Central memory CD8-positive, alpha-beta T cell (primary cell): ENCODE data around the gene MAPK13.
"Not testable (repeated sequence)": the region's sequence is repeated elsewhere in the genome, so short reads cannot be mapped to it uniquely, and the experiment has no call there.

Experiments used
- ATAC-seq: fragments of 150-1000 bp; cut with Tn5 transposase; replicated peaks from 2 replicates; pipeline ENCODE4 v1.10.0; 2022; ENCODE audit warnings: mild to moderate bottlenecking, moderate FRiP score, moderate number of reproducible peaks; ENCODE audit not compliant: poor library complexity, severe bottlenecking; ENCODE audit errors: extremely low read depth
- DNase-seq, 2 donors: peaks; one replicate each; pipeline ENCODE4 v3.0.0; 2021; ENCODE audit warnings: low spot score in 2 of 2
- H3K27ac Mint-ChIP-seq: one replicate; pipeline ENCODE4 v1.8.0; 2022; ENCODE audit warnings: low read depth, mild to moderate bottlenecking, moderate library complexity, mixed read lengths
- H3K27me3 Mint-ChIP-seq: one replicate; pipeline ENCODE4 v1.8.0; 2022; ENCODE audit warnings: mixed read lengths
- H3K36me3 Mint-ChIP-seq: one replicate; pipeline ENCODE4 v1.8.0; 2022; ENCODE audit warnings: mild to moderate bottlenecking, moderate library complexity, mixed read lengths; ENCODE audit not compliant: insufficient read depth
- H3K4me1 Mint-ChIP-seq: one replicate; pipeline ENCODE4 v1.8.0; 2022; ENCODE audit warnings: mixed read lengths
- H3K4me3 Mint-ChIP-seq: one replicate; pipeline ENCODE4 v1.8.0; 2022; ENCODE audit warnings: mild to moderate bottlenecking, moderate library complexity, mixed read lengths
- H3K9me3 Mint-ChIP-seq: one replicate; pipeline ENCODE4 v1.8.0; 2022; ENCODE audit warnings: mixed read lengths

Gene MAPK13

DNA sequence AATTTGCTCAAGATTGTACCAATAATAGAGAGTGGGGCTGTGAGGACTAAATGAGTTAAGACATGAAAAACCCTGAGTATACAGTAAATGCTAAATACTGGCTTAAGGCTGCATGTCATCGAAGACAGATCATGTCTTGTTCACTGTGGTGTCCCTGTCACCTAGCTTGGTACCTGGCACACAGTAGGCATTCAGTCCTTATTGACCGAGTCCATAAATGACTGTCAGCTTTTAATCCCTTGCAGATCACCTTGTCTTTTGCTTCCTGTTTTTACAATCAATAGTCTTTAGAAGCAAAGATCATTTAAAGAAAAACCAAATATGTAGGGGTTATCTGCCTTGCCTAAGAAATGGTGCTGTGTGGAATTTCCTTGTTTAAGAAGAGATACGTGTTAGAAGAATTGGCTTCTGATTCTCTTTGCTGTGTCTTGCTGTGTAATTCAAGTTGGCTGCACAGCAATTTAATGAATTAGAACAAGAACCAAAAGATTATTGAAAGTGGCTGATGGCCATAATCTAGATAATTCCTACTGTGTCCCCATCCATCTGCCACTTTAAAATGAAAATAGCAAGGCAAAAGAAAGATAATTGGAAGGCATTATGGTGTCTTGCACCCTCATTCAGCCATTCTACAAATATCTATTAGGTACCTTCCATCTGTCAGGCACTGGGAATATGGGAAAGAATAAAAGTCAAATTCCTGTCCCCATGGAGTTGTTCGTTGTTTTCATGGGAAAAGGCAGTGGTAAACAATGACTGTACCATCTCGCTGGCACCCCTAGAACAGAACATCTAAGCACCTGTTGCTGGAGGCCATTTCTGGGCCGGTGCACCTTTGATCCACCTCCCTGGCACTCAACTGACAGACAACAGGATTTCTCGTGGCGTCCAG is 12.4 kb upstream of the MAPK13 start:
- peak overlapping the region; percentile 19 for H3K4me3 Mint-ChIP-seq
- DNase-seq (no peak), ATAC-seq (no peak)
- no peaks in the 10 kb centered on the region for H3K27me3 Mint-ChIP-seq
- no peaks in the 10 kb centered on the region for H3K9me3 Mint-ChIP-seq
- H3K36me3 Mint-ChIP-seq = peaks cover 13% of the 10 kb centered on the region
- peak overlapping the region; percentile 99 for H3K27ac Mint-ChIP-seq
- H3K4me1 Mint-ChIP-seq = peaks cover 84% of the 10 kb centered on the region

DNA sequence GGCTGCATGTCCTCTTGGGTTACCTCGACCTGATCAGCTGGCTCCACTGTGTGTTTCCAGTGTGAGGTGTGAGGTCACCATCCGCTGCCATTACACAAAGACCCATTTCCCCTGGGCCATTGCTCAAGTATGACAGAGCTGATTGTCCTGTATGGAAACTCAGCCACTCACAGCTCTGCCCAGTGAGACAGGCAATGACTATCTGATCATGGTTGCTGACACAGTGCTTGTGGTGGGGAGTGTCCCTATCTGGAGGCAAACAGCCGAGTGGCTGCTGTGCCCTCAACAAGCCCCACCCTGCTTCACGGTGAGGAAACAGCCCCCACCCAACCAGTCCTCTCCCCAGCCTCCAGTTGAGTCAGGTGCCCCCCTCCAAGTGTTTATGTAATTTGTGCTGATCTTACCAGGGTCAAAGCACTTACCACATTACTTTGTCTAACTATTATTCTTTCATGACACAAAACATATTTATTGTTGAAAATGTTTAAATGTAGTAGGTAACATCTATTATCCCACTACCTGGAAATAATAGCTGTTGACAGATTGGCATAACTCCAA is 11.7 kb upstream of the MAPK13 start:
- Mint-ChIP-seq H3K9me3 (no peaks in the 10 kb centered on the region), H3K4me3 (peak overlapping the region; percentile 19), H3K27me3 (no peaks in the 10 kb centered on the region), H3K36me3 (peaks cover 16% of the 10 kb centered on the region), H3K27ac (peak overlapping the region; percentile 99), H3K4me1 (peaks cover 89% of the 10 kb centered on the region)
- ATAC-seq (peak; percentile 70), DNase-seq (peak; percentile 45 to 68)

DNA sequence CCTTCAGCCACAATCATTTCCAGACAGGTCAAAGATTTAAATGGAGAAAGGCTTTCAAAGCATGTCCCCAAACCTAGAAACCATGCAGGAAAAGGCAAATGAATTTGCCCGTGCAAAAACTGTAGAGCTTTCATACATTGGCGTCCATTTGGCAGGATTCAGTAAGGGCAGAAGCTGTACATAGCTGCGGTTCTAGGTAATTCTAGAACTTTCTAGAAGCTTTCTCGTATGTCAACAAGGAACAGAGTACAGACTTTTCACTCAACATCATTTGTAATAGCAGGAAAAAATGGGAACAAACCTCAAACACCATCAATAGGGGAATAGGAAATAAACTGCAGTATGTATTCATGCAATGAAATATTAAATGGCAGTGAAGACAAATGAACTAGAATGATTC is 11.1 kb upstream of the MAPK13 start:
- Mint-ChIP-seq H3K9me3 (no peaks in the 10 kb centered on the region), H3K4me1 (peaks cover 89% of the 10 kb centered on the region), H3K27me3 (no peaks in the 10 kb centered on the region), H3K36me3 (peaks cover 22% of the 10 kb centered on the region), H3K4me3 (peak overlapping the region; percentile 19), H3K27ac (peak overlapping the region; percentile 99)
- ATAC-seq (no peak), DNase-seq (no peak)

GRCh38 chr6:36120018-36120417 is 10.3 kb upstream of the MAPK13 start:
- Mint-ChIP-seq H3K27ac (peak overlapping the region; percentile 99), H3K27me3 (no peaks in the 10 kb centered on the region), H3K4me3 (peak overlapping the region; percentile 95), H3K4me1 (peaks cover 92% of the 10 kb centered on the region), H3K9me3 (no peaks in the 10 kb centered on the region), H3K36me3 (peaks cover 22% of the 10 kb centered on the region)
- ATAC-seq (no peak), DNase-seq (no peak)

- H3K9me3 Mint-ChIP-seq = no peaks in the 10 kb centered on the region
- H3K36me3 Mint-ChIP-seq = peaks cover 22% of the 10 kb centered on the region
- H3K4me1 Mint-ChIP-seq = peaks cover 93% of the 10 kb centered on the region
- H3K27ac Mint-ChIP-seq = peak overlapping the region; percentile 99
- DNase-seq (peak; percentile 39 to 64), ATAC-seq (peak; percentile 73)
- no peaks in the 10 kb centered on the region for H3K27me3 Mint-ChIP-seq
- H3K4me3 Mint-ChIP-seq = peak overlapping the region; percentile 95
These were observed 9.8 kb upstream of the MAPK13 start for GRCh38 chr6:36120539-36120938.

GRCh38 chr6:36120979-36121786 is 9.1 kb upstream of the MAPK13 start:
- no peaks in the 10 kb centered on the region for H3K27me3 Mint-ChIP-seq
- ATAC-seq (peak; percentile 26), DNase-seq (no peak)
- peak overlapping the region; percentile 95 for H3K4me3 Mint-ChIP-seq
- peak overlapping the region; percentile 99 for H3K27ac Mint-ChIP-seq
- peaks cover 23% of the 10 kb centered on the region for H3K36me3 Mint-ChIP-seq
- H3K9me3 Mint-ChIP-seq = no peaks in the 10 kb centered on the region
- peaks cover 94% of the 10 kb centered on the region for H3K4me1 Mint-ChIP-seq

DNA sequence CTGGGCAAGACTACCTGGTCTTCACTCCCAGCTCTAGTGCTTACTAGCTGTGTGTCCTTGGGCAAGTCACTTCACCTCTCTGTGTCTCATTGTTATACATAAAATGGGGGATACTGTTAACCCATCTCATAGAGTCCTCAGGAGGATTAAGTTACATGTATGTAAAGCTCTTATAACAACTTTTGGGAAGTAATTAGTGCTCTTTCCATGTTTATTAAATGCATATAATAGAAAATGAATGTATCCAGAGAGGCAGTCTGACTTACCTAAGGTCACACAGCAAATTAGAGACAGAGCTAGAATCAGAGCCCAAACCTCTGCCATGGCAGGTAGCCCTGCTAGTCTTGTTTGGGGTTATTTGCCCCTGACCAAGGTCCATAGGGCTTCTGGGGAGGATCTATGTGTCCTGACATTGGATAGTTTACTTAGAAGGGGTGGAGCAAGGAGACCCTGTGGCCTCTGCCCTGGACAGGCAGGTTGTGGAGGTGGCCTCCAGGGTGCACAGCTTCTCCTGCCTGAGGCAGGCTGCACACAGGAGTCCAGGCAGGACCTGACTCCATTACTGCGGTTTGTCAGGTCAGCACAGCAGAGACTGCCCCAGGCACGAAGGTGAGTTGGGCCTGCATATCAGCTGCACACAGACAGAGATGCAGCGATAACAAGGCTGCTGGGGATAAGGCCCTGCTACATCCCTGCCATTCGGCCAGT is 8.4 kb upstream of the MAPK13 start:
- Mint-ChIP-seq H3K4me3 (peak overlapping the region; percentile 95), H3K27me3 (no peaks in the 10 kb centered on the region), H3K36me3 (peaks cover 24% of the 10 kb centered on the region), H3K9me3 (no peaks in the 10 kb centered on the region), H3K27ac (peak overlapping the region; percentile 99), H3K4me1 (peaks cover 95% of the 10 kb centered on the region)
- DNase-seq (no peak), ATAC-seq (no peak)

DNA sequence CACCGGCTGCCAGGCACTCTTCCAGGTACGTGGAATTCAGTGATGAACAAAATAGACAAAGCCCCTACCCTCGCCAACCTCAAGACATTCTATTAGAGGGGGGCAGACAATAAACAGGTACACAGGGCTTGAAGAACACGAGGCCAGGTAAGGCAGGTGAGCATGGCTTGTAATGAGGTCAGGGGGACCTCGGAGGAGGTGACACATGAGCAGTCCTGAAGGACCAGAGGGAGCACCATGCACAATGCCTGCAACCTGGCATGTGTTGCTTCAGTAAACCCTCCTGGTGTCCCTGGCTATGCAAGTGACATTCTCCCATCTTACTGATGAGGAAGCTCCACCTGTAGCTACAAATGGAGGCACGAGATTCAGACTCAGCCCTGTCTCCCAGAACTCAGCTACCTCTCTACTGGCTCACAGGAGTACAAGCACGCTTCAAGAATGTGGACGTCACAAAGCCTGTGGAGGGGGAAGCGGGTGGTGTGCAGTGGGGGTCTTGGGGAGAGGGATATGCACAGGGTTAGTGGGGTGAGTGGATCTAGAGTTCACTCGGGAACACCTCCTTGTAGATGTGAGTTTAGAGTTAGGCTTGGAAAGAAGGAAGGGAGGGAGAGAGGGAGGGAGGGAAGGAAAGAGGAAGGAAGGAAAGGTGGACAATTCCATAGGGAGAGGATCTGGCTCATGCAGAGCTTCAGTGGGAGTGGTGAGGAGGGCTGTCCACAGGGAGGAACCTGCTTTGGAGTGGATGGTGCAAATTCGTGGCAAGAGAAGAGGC is 7.6 kb upstream of the MAPK13 start:
- no peaks in the 10 kb centered on the region for H3K27me3 Mint-ChIP-seq
- H3K4me1 Mint-ChIP-seq = peaks cover 90% of the 10 kb centered on the region
- ATAC-seq = no peak
- H3K9me3 Mint-ChIP-seq = no peaks in the 10 kb centered on the region
- H3K4me3 Mint-ChIP-seq = peak overlapping the region; percentile 51
- H3K36me3 Mint-ChIP-seq = peaks cover 24% of the 10 kb centered on the region
- H3K27ac Mint-ChIP-seq = peak overlapping the region; percentile 61
- DNase-seq = no peak

GRCh38 chr6:36123270-36124139 is 6.8 kb upstream of the MAPK13 start:
- H3K36me3 Mint-ChIP-seq = peaks cover 21% of the 10 kb centered on the region
- H3K27ac Mint-ChIP-seq = peak overlapping the region; percentile 61
- H3K4me1 Mint-ChIP-seq = peaks cover 82% of the 10 kb centered on the region
- H3K27me3 Mint-ChIP-seq = no peaks in the 10 kb centered on the region
- no peaks in the 10 kb centered on the region for H3K9me3 Mint-ChIP-seq
- H3K4me3 Mint-ChIP-seq = peak overlapping the region; percentile 51
- DNase-seq = peak; percentile 89 to 92
- ATAC-seq = peak; percentile 87

DNA sequence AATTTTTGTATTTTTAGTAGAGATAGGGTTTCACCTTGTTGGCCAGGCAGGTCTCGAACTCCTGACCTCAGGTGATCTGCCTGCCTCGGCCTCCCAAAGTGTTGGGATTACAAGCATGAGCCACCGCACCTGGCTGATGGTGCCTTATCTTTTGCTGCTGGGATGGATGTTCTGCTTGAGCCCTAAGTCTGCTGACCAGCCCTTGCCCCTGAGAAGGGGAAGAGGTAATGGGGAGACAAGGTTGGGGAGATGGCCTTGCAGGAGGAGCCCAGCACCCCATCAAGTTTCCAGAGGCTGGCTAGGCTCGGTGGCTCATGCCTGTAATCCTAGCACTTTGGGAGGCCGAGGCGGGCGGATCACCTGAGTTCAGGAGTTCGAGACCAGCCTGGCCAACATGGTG is 6.0 kb upstream of the MAPK13 start:
- H3K9me3 Mint-ChIP-seq, DNase-seq, ATAC-seq, H3K27me3 Mint-ChIP-seq: not testable (repeated sequence)
- Mint-ChIP-seq H3K4me3 (peak overlapping the region; percentile 51), H3K4me1 (peaks cover 74% of the 10 kb centered on the region), H3K27ac (peak overlapping the region; percentile 61), H3K36me3 (peaks cover 20% of the 10 kb centered on the region)

DNA sequence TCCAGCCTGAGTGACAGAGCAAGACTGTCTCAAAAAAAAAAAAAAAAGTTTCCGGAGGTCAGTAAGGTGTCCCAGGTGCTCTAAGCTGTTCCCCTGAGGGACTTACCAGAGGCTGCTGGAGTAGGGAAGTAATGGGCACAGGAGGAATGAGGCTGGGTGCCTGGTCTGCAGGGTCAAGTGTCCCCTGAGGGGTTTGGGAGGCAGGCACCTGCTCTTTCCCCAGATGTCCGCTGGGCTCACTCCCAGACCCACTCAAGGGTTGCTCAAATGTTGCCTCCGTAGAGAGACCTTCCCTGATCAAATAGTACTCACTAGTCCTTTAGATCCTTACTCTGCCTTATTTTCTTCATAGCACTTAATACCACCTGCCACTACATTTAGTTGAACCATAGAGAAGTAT is 5.4 kb upstream of the MAPK13 start:
- no peak for DNase-seq
- H3K4me3 Mint-ChIP-seq = no peak overlapping the region
- peaks cover 73% of the 10 kb centered on the region for H3K4me1 Mint-ChIP-seq
- no peak for ATAC-seq
- peaks cover 23% of the 10 kb centered on the region for H3K36me3 Mint-ChIP-seq
- H3K27me3 Mint-ChIP-seq = no peaks in the 10 kb centered on the region
- no peak overlapping the region for H3K27ac Mint-ChIP-seq
- no peaks in the 10 kb centered on the region for H3K9me3 Mint-ChIP-seq
